Measurements from ENCODE around the gene CADPS2.
"Not testable (repeated sequence)": the region's sequence is repeated elsewhere in the genome, so short reads cannot be mapped to it uniquely, and the experiment has no call there.

Gene CADPS2

DNA sequence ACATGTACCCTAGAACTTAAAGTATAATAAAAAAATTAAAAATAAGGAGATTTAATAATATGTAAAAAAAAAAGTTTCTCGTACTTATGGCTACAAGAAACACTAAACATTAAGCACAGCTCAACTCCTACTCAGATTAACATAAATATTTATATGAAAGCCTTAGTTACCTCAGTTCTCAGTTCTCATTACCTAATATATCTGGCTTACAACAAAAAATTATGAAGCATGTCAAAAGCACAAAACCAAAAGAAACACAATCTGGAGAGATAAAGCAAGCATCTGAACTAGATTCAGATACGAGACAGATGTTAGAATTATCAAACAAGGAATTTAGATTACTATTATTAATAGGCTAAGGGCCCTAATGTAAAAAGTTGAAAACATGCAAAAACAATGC is 227.4 kb downstream of the CADPS2 start:
- DNase-seq = no peak

- DNase-seq = no peak
These were observed 232.6 kb downstream of the CADPS2 start for GRCh38 chr7:122653685-122654084.

GRCh38 chr7:122652876-122653275 is 233.4 kb downstream of the CADPS2 start:
- no peak for DNase-seq

- DNase-seq = no peak
These were observed 234.8 kb downstream of the CADPS2 start for GRCh38 chr7:122651451-122651850.

DNA sequence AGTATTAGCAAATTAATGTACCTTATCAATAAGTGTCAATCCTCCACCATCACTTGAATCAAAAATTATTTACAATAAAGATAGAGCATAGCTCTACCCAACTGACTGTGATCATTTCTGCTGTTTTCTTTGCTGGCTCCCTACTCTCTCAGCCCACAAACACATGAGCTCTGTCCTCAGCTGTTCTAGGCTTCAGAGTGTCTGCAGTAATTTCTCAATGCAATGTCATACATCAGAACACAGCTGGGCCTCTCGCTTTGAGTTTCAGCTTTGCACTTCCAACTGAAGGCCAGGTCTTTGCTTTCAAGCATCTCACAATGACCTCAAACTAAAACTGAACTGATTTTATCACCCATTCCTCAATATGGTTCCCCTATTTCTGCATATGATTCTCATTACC is 243.0 kb downstream of the CADPS2 start:
- no peak for DNase-seq

DNA sequence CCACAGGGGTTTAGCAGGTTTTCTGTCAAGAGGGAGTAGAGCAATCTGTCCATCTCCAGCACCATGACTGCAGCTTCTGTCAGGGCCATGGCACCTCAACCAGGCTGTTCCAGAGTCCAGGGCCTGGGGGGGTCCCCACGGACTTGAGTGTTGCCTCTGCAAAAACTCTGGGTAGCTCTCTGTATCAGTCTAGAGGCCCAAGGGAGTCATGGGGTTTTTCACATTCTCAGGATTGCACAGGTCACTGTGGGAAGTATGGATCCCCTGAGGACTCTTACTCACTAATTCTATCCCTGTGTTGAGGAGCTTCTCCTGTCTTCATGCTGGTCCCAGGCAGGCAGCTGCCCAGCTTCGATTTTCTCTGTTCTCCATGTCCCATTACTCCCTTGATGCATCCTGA is 247.8 kb downstream of the CADPS2 start:
- no peak for DNase-seq

- DNase-seq = no peak
These were observed 248.5 kb downstream of the CADPS2 start for GRCh38 chr7:122637784-122638183.

DNA sequence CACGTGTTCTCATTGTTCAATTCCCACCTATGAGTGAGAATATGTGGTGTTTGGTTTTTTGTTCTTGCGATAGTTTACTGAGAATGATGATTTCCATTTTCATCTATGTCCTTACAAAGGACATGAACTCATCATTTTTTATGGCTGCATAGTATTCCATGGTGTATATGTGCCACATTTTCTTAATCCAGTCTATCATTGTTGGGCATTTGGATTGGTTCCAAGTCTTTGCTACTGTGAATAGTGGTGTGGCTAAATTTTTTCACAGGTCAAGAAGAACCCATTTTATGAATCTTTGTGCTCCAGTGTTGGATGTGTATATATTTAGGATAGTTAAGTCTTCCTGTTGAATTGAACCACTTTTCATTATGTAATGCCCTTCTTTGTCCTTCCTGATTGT is 250.8 kb downstream of the CADPS2 start:
- not testable (repeated sequence) for DNase-seq

DNA sequence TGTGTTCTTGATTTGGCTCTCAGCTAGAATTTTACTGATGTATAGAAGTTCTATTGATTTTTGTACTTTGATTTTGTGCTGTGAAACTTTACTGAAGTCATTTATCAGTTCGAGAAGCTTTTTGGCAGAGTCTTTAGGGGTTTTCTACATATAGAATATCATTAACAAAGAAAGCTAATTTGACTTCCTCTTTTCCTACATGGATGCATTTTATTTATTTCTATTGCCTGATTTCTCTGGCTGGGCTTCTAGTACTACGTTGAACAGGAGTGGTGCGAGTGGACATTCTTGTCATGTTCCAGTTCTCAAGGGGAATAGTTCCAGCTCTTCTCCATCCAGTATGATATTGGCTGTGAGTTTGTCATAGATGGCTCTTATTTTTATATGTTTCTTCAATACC is 252.8 kb downstream of the CADPS2 start:
- DNase-seq = no peak

DNA sequence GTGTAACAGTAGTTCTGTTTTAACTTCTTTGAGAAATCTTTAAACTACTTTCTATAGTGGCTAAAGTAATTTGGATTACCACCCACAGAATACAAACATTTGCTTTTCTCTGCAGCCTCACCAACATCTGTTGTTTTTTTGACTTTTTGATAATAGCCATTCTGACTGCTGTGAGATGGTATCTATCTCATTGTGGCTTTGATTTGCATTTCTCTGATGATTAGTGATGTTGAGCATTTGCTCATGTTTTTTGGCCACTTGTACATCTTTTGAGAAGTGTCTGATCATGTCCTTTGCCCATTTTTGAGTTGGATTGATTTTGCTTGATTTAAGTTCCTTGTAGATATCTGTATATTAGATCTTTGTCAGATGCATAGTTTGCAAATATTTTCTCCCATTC is 254.0 kb downstream of the CADPS2 start:
- DNase-seq = no peak

GRCh38 chr7:122629412-122629953 is 256.8 kb downstream of the CADPS2 start:
- DNase-seq = no peak

DNA sequence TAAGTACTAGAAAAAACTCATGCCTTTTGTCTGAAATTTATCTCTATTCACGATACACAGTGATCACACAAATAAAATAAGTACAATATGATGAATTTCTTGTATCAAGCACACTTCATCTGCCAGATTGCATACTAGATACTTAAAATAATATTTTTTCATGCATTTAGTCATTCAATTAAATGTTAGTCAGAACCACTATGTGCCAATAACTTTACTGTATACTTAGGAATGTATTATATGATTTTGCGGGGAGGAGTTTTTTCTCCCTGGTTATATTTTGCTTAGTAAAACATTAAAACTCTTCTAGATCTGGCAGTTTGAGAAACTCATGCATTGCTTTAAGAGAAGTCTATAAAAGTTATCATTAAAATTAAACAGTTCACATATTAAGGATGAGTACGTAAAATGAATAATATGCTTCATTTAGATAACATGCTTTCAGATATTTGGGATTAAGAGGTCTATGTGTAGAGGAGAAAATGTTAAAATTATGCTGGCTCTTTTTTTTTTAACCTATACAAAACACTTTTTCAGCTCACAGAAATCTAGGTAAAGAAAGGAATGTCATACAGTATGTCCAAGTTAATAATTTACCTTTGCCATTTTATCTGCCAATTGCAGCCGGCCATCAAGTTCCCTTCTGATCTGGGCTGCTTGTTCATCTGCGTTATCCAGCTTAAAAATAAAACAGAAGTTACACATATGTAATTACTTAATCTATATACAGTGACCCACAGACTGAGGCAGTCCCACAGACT is 257.4 kb downstream of the CADPS2 start:
- no peak for DNase-seq

DNA sequence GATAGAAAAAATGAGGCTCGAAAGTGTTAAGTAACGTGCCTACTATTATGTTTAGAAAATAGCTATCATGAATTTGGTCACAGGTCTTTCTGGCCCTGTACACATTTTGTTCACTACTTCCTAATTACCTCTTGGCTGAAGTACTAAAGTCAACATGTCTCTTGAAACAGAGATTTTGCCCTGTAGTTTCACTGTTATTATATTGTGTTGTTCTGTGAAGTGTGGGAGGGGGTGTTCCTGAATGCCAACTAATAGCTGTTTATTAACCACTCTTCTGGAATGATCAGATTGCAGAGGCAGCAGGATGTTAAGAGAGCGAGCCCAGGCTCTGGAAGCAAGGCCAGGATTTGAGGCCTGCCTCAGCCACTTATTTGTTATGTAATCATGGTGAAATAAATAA is 259.5 kb downstream of the CADPS2 start:
- peak; percentile 79 for DNase-seq

- DNase-seq = no peak
These were observed 263.6 kb downstream of the CADPS2 start for GRCh38 chr7:122622682-122623081.

DNA sequence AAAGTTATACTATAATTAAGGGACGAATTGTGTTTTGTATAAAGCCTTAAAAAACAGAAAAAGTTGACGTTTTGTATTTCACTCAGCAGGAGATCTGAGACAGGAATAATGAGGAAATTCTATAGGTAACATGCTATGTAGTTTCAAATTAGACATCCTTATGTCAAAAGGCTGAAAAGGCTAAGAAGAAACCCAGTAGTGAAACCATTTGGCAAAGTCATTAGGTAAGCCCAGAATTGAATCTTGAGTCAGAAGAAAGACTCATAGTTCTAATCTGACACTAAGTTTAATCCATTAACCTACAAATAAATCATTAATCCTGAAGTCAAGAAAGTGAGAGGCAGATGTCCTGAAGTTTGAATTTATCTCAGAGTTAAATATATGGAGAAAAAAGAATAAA is 266.6 kb downstream of the CADPS2 start:
- no peak for DNase-seq

- DNase-seq = no peak
These were observed 267.6 kb downstream of the CADPS2 start for GRCh38 chr7:122618585-122619189.

GRCh38 chr7:122616951-122617350 is 269.3 kb downstream of the CADPS2 start:
- DNase-seq = no peak

GRCh38 chr7:122605929-122606328 is 280.3 kb downstream of the CADPS2 start:
- no peak for DNase-seq

- no peak for DNase-seq
These were observed 282.0 kb downstream of the CADPS2 start for GRCh38 chr7:122604251-122604650.

DNA sequence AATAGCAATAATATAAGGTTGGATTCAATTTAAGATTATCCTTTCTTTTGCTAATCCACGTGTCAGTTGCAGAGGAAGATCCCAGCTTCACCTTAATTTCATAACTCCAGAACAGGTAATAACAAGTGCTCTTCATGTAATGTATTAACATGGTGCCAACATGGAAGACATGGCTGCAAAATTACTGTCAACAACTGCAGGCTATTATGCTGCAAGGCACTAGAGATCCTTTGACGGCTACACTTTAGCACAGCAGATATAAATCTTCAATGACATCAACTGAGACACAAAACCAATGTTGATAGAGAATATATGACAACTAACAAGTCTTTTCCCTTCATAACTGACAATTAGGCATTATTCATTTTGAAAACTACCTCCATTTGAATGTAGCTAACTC is 283.5 kb downstream of the CADPS2 start:
- no peak for DNase-seq

- DNase-seq = no peak
These were observed 285.6 kb downstream of the CADPS2 start for GRCh38 chr7:122600630-122601029.

- DNase-seq = no peak
These were observed 286.2 kb downstream of the CADPS2 start for GRCh38 chr7:122600042-122600441.

- no peak for DNase-seq
These were observed 289.0 kb downstream of the CADPS2 start for GRCh38 chr7:122597277-122597676.

DNA sequence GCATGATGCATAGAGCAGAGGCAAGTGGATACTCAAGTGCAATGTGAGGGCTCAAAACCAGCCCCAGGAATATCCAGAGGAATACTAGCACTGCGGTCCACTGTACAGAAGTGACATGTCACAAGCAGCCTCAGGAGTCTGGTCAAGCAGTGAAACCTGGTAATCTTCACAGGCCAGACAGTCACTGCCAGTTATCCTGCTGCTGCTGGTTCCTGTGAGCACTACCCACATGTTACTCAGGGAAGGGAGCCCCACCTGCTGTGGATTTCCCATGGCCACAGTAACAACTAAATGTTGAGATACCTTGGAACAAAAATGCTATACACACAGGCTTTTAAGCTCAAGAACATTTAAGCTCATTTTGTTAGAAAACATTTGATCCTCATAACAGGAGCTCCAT is 290.4 kb downstream of the CADPS2 start:
- no peak for DNase-seq

DNA sequence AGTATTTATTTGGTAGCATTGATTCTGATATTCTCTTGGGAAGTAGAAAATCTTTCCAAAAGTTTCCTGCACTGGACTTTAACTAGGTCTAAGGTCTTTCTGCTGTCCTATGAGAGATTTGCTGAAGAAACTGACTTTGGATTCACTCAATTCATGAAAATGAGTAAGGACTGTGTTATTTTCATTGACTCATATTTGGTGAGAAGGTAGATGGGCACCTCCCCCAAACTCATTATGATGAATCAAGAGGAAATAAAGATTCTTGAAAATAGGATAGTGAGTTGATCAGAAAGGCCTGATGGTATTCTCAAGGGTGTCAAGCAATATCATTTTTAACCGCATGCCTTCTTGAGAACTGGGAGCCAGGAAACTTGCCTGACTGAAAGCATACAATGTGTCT is 297.6 kb downstream of the CADPS2 start:
- no peak for DNase-seq
